GM21381 (cell line): ENCODE results near the gene NCLN.
"Not testable (repeated sequence)": the region's sequence is repeated elsewhere in the genome, so short reads cannot be mapped to it uniquely, and the experiment has no call there.

Experiments used
- ATAC-seq: cut with Tn5 transposase; IDR thresholded peaks from one replicate; pipeline ENCODE4 v1.9.1; 2021; ENCODE audit warnings: mild to moderate bottlenecking, moderate library complexity; ENCODE audit not compliant: unreplicated experiment

The NCLN gene

DNA sequence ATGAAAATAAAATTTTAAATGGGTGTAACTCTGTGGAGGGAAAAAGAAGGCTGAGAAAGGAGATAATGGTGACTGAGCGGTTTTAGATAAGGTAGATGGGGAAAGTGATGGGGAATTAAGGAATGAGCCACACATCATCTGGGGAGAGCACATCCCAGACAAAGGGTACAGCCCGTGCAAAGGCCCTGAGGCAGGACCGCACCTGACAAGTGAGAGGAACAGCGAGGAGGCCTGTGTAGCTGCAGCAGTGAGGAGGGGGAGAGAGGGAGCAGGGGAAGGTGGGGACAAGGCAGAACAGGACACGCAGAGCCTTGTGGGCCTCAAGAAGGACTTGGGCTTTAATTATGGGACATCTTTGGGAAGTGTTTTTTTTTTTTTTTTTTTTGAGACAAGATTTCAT lies 37.0 kb downstream of the NCLN start:
- no peak for ATAC-seq

DNA sequence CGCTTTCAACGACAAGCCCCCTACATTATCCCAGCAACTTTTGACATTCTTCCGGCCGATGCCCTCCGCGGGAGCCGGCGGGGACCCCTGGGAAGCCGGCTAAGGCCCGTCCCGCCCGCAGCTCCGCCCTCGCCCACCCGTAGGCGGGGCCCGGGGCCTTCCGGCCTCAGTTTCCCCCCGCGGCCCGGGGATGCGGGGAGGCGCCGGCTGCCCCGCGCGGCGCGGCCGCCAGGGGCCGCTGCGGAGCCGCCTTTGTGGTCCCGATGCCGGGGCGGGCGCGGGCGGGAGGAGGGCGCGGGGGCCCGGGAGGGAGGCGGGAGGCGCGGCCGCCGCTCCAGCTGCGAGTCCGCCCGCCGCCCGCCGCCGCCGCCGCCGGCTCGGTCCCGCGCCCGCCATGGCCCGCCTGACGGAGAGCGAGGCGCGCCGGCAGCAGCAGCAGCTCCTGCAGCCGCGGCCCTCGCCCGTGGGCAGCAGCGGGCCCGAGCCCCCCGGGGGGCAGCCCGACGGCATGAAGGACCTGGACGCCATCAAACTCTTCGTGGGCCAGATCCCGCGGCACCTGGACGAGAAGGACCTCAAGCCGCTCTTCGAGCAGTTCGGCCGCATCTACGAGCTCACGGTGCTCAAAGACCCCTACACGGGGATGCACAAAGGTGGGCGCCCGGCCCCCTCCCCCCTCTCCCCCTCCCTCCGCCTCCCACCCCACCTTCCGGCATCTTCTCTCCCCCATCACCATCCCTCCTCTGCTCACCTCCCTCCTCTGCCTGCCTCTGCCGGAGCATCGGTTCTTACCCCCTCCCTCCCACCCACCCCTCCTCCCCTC lies 38.8 kb downstream of the NCLN start, which contains the start of gene CELF5:
Gene CELF5 (plus strand): TSS at position 316 of the 823 bp plus-strand sequence. CDS start 79 bp downstream, at position 395.
- no peak for ATAC-seq

DNA sequence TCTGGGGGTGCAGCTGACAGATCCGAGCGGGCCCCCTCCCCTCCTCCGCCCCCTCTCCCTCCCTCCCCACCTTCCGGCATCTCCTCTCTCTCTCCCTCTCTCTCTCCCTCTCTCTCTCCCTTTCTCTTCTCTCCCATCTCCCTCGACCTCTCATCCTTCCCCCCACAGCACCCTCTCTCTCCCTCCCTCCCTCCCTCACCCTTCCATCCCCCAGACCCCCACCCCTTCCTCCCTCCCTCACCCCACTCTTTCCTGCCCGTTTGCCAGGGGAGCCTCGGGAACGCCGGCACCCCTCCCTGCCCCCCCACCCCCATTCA lies 39.4 kb downstream of the NCLN start:
- ATAC-seq = no peak

DNA sequence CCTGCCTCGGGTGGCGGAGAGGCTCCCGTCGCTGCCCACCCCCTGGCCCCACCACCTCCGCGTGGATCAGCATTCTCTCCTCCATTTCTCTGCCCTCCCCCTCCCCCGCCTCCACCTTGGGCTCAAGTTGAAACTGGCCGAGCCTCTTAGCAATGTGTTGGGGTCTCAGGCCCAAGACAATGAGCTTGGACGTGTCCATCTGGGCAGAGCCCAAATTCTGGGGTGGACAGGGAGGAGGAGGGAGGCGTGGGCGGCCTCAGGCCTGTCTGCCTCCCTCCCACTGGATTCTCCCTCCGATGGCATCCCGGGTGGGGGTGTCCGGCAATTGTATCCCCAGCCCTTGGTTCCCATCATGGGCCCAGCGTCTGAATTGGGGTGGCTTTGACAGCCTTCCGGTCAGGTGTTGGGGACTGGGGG lies 40.0 kb downstream of the NCLN start:
- ATAC-seq = no peak

DNA sequence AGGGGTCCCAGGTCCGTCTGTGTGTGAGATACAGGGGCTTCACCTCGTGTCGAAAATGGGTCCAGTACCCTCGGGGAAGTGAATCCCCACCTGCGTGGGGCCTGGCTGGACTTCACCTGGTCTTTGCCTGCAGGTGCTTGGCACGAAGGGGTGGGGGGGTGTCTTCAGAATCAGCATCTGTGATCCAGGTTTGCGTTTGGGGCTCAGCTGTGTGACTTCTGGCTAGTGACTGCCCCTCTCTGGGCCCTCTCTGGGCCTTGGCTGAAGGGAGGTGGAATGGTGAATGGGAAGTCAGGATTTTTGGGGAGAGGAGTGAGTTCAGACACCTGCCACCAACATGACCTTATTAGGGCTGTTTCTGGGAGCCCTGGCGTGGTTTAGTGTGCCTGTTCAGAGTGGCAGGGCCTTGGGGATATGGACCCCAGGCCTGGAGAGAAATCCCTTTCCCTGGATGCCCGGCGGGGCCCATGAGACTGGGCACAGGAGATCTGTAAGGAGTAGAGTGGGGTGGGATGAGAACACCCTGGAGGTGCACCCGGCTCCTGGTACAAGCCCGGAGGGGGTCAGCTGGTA lies 41.4 kb downstream of the NCLN start:
- ATAC-seq = no peak

DNA sequence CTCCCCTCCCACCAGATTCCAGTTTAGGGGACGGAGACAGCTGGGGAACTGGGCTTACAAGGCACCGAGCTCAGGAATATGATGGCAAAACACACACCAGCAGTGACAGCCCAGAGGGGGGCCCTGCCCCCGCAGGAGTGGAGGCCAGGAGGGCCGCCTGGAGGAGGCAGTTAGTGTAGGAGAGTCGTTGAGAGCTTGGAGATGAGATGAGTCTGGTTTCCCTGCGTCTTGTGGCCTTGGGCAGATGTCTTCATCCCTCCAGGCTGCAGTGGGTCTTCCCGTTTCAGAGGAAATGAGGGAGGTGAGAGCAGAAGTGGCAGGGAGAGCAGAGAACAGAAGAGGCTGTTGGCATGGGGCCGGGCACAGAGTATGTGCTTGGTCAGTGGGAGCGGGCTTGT lies 43.6 kb downstream of the NCLN start:
- ATAC-seq = no peak

DNA sequence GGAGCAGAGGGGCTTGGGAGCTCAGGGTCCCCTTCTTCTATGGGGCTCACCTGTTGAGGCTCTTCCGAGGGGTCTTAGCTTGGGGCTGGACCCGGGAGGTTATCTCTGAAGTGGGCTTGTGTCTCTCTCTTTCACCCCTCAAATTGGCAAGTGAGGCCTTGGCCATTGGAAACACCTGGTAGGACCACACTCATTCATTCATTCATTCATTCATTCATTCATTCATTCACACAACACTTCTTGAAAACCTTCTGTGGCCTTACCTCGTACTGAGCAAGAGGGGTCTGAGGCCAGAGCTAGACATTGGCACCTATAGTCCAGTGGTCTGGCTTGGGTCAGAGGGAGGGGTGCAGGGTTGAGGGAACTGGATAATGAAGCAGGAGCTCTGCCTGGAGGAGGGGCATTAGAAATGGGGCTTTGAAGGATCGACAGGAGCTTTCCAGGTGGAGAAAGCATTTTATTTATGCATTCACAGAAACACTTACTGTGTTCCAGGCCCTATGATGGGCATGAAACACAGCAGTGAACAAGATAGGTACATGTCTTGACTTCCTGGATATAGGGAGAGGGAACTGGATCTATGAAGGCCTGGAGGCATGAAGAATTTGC lies 44.3 kb downstream of the NCLN start:
- ATAC-seq = no peak

DNA sequence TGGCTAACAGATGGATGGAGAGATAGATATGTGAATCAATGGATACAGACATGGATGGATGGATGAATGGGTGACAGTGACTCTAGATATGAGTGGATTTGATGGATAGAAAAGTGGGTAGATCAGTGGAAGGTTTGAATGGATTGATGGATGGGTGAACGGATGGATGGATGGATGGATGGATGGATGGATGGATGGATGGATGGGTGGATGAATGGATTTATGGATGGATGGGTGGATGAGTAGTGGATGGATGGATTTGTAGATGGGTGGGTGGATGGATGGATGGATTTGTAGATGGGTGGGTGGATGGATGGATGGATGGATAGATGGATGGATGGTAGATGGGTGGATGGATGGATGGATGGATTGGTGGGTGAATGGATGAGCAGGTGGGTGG lies 45.6 kb downstream of the NCLN start:
- ATAC-seq = no peak

DNA sequence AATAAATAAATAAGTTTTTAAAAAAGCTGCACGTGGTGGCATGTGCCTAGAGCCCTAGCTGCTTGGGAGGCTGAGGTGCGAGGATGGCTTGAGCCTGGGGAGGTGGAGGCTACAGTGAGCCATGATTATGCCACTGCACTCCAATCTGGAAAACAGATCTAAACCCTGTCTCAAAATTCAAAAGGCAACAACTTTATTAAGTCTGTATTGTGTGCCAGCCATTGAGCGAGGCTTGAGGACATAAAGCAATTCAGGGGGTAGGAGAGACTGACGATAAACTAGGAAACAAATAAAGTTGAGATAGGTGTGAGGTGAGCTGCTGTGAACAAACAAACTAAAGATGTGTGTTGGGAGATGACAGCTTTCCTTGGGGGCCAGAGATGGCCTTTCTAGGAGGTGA lies 47.4 kb downstream of the NCLN start:
- ATAC-seq = no peak

DNA sequence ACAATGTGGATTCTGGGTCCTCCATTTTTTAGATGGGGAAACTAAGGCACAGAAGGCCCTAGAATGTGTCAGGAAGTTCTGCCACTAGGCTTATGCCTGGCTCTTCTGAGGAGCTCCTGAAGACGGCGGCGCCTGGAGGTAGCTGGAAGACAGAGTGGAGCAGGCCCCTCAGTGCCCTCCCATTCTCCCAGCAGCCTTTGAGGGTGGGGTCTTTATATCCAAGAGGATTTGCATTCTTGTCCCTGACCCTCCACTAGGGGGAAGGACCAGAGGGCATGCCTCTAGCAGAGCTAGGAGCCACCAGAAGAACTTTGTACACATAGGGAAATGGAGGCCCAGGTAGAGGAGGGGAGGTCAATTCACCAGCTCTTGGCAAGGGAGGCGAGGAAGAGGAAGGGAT lies 48.1 kb downstream of the NCLN start:
- ATAC-seq = no peak

DNA sequence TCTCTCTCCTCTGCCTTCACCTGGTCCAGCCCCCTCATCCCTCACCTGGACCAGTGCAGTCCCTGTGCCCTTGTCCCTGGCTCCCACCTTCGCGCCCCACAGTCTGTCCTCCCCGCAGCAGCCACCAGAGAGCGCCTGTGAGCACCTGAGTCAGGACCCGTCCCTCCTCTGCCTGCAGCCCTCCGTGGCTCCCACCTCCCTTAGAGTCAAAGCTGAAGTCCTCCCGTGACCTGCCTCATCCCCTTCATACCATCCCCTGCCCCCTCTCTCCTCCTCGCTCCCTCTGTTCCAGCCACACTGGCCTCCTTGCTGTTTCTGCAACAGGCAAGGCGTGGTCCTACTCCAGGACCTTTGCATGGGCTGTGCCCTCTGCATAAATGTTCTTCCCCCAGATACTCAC lies 49.1 kb downstream of the NCLN start:
- ATAC-seq = no peak

DNA sequence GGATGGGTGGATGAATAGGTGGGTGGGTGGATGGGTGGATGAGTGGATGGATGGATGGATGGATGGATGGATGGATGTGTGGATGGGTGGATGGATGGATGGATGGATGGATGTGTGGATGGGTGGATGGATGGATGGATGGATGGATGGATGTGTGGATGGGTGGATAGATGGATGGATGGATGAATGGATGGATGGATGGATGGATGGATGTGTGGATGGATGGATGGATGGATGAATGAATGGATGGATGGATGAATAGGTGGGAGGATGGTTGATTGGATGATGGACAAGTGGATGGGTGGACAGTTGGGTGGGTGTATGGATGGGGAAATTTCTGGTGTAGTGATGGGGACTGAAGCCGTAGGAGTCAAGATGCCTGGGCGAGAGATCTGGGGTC lies 49.9 kb downstream of the NCLN start:
- ATAC-seq = not testable (repeated sequence)

DNA sequence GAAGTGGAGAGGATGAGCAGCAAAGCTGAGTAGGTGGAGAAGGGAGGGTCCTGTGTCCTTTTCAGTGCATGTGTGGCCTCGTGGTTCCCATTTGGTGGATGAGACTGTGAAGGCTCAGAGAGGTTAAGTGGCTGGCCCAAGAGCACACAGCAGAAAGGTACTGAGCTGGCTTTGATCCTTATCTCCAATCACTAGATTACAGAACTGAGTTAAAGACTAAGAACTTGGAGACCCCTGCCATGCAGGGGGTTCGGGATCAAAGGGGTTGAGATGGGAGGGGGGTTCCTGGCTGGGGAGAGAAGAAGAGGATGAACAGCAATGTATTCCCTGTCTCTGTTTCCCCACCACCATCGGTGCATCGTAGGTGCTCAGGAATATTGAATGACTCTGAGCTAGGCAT lies 50.5 kb downstream of the NCLN start:
- ATAC-seq = no peak

DNA sequence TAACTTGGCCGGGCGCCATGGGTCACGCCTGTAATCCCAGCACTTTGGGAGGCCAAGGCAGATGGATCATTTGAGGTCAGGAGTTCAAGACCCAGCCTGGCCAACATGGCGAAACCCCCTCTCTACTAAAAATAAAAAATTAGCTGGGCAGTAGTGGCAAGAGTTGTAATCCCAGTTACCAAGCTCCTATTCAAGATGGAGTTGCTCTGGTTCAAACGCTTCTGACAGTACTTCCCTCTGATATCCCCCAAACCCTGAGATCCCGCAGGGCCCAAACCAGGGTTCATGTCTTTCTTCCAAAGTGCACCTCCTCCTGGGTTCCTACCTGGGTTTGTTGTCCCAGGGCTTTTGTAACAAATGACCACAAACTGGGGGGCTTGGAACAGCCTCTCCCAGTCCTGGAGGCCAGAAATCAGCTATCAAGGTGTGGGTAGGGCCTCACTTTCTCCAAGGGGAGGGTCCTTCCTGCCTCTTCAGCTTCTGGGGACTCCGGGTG lies 52.4 kb downstream of the NCLN start:
- ATAC-seq = no peak

DNA sequence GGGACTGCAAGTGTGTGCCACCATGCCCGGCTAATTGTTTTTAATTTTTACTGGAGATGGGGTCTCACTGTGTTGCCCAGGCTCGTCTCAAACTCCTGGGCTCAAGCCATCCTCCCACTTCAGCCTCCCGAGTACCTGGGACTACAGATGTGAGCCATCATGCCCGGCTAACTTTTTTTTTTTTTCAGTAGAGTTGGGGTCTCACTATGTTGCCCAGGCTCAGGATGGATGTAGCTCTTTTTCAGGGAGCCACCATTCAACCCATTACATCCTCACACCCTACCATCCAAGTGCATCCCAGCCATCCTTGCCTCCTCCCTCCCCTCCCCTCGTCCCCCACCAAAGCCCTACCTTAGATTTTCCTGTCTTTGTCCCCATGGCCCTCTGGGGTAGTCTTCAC lies 53.6 kb downstream of the NCLN start:
- no peak for ATAC-seq

DNA sequence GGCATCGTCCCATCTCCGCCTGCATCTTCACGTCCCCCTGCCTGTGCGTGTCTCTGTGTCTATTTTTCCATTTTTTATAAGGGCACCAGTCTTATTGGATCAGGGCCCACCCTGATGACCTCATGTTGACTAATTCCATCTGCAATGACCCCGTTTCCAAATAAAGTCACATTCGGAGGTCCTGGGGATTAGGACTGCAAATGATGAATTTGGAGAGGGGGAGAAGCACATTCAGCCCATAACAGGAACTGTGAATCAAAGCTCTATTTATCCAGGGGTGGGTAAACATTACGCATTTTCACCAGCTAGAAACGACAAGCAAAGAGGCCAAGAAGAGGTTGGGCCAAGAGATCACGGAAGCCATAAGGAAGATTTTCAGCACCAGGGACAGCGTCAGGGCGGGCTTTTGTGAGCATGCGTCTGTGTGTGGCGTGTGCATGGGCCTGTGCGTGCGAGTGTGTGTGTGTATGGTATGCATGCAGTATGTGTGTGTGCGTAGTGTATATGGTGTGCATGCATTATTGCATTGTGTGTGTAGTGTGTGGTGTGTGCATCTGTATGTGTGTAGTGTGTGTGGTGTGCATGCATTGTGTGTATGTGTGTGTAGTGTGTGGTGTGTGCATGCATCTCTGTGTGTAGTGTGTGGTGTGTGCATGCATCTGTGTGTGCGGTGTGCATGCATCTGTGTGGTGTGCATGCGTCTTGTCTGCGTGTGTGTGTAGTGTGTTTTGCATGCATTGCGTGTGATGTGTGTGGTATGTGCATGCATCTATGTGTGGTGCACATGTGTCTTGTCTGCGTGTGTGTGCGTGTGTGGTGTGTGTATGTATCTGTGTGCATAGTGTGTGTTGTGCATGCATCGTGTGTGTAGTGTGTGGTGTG lies 58.3 kb downstream of the NCLN start:
- no peak for ATAC-seq

DNA sequence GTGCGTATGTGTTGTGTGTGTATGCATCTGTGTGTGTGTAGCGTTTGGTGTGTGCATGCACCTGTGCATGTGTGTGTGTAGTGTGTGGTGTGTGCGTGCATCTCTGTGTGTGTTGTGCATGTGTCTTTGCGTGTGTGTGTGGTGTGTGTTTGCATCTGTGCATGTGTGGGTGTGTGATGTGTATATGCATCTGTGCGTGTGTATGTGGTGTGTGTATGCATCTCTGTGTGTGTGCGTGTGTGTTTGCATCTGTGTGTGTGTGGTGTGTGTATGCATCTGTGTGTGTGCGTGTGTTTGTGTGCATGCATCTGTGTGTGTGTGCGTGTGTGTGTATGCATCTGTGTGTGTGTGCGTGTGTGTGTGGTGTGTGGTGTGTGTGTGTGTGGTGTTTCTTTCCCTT lies 59.3 kb downstream of the NCLN start:
- no peak for ATAC-seq

DNA sequence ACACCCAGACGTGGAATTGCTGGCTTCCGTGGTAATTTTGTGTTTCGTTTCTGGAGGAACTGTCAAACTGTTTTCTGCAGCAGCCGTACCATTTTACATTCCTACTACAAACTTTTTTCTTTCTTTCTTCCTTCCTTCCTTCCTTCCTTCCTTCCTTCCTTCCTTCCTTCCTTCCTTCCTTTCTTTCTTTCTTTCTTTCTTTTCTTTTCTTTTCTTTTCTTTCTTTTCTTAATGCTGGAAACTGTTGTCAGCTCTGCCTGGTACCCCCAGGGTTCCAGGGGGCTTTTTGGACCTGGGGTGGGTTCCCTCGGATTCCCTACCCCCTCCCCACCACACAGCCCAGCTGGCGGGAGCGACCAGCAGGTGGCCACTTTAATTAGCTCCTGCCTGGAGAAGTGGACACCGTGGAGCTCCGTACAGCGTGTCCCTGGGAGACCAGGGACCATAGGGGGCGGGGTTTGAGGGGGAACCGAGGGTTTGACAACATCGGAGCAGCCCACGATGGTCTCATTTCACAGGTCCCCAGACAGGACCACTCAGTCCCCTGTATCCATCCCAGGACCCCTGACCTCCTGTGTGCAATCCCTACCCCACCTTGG lies 63.1 kb downstream of the NCLN start:
- ATAC-seq = no peak

DNA sequence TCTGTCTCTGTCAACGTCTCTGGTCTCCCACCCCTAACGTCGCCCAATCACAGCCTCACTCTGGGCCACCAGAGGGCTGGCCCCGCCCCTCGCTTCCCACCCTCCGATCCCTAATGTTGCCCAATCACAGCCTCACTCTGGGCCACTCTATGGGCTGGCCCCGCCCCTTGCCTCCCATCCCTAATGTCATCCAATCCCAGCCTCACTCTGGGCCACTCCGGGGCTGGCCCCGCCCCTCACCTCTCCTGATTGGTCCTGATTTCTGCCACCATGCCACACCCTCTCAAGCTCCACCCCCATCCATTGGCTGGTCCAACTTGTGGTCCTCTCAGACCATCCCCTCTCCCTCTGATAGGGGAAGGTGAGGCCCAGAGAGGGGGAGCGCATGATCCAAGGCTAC lies 63.7 kb downstream of the NCLN start:
- no peak for ATAC-seq

DNA sequence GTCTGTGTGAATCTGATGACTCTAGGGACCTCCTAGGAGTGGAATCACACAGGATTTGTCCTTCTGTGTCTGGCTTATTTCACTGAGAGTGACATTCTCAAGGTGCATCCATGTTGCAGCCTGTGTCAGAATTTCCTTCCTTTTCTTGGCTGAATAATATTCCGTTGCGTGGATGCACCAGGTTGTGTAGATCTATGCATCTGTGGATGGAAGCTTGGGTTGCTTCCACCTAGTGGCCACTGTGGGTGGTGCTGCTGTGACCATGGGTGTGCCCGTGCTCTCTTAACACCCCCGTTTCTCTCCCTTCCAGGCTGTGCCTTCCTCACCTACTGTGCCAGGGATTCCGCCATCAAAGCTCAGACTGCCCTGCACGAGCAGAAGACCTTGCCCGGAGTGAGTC lies 64.9 kb downstream of the NCLN start:
- no peak for ATAC-seq

DNA sequence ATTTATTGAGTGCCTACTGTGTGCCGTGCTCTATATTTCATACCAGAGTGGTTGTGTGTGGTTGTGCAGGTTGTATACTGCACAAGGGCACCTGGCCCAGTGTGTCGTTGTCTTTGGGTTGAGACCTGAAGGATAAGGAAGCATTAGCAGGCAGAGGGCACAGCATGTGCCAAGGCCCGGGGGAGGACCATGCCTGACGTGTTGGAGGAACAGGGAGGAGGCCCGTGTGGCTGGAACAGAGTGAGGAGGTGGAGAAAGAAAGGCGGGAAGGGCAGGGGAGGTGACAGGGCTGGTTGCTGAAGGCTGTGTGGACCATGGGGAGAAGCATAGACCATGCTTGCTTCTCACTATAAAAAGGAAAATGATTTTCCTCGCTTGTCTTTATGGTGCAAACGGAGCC lies 65.5 kb downstream of the NCLN start:
- no peak for ATAC-seq
